Lower lobe of right lung (tissue), 2 donors: Measurements from ENCODE around the gene GMEB2. TPM values are rescaled to one million over a fixed set of nuclear protein-coding genes. Genes with fewer than 3 reads are reported as not detected.
A peak's percentile ranks its signal among the peaks of the same experiment; 100 is the strongest.
"Not testable (repeated sequence)": the region's sequence is repeated elsewhere in the genome, so short reads cannot be mapped to it uniquely, and the experiment has no call there.

ENCODE experiments used
- ATAC-seq, 2 donors: fragments of 200-7000 bp; cut with Tn5 transposase; one replicate each; pipeline ENCODE4 v1.9.1; 2020 to 2022; ENCODE audit warnings: mild to moderate bottlenecking in 2 of 2, moderate library complexity in 2 of 2
- DNase-seq: peaks from one replicate; pipeline ENCODE4 v3.0.0-alpha.2; 2020
- H3K27ac ChIP-seq: fragments of 200-600 bp; one replicate; pipeline ENCODE4 v1.8.0; 2022
- H3K27me3 ChIP-seq: fragments of 200-600 bp; one replicate; pipeline ENCODE4 v1.8.0; 2022; ENCODE audit warnings: low read depth
- H3K36me3 ChIP-seq: fragments of 200-600 bp; one replicate; pipeline ENCODE4 v1.8.0; 2022; ENCODE audit warnings: mild to moderate bottlenecking
- H3K4me1 ChIP-seq: fragments of 200-600 bp; one replicate; pipeline ENCODE4 v1.8.0; 2022
- H3K4me3 ChIP-seq: fragments of 200-600 bp; one replicate; pipeline ENCODE4 v1.8.0; 2022; ENCODE audit warnings: mild to moderate bottlenecking
- H3K9me3 ChIP-seq: fragments of 200-600 bp; one replicate; pipeline ENCODE4 v1.8.0; 2022
- intact Hi-C: fragments of 100-400 bp; cut with DNase I; formaldehyde crosslinking; loops from one replicate; pipeline ENCODE4 v1.11.0; 2022
- total RNA-seq: library from RNA; stranded (reverse); fragmentation: NEBNext Ultra II Directional; extraction: Animal tissue kit (Norgen Biotek cat#: 25700); gene quantifications from one replicate; pipeline ENCODE4 v1.2.1, GENCODE V29; 2021
- TF ChIP-seq, protein P1 (sequence below): fragments of 200-600 bp; IDR thresholded peaks from one replicate; pipeline ENCODE4 v1.8.0; 2022; ENCODE audit warnings: antibody characterized with exemption, mild to moderate bottlenecking
- donor health status: DM: no; HTN: yes; CAD: no; lungs with severe emphysema.

GMEB2 gene
- total RNA-seq, 1 donor from 2014 or later = 9.7 TPM

DNA sequence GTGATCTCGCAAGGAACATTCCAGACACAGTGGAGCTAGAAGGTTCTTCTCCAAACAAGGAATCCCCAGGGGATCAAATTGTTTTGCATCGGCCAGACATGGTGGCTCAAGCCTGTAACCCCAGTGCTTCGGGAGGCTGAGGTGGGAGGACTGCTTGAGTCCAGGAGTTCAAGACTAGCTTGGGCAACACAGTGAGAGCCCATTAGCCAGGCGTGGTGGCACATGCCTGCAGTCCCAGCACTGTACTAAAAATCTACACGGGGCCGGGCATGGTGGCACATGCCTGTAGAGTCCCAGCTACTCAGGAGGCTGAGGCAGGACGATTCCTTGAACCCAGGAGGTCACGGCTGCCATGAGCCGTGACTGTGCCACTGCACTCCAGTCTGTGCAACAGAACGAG is 15.3 kb downstream of the GMEB2 start:
- H3K36me3 ChIP-seq = peaks cover 19% of the 10 kb centered on the region
- ATAC-seq = no peak
- TF ChIP-seq, protein P1, sequence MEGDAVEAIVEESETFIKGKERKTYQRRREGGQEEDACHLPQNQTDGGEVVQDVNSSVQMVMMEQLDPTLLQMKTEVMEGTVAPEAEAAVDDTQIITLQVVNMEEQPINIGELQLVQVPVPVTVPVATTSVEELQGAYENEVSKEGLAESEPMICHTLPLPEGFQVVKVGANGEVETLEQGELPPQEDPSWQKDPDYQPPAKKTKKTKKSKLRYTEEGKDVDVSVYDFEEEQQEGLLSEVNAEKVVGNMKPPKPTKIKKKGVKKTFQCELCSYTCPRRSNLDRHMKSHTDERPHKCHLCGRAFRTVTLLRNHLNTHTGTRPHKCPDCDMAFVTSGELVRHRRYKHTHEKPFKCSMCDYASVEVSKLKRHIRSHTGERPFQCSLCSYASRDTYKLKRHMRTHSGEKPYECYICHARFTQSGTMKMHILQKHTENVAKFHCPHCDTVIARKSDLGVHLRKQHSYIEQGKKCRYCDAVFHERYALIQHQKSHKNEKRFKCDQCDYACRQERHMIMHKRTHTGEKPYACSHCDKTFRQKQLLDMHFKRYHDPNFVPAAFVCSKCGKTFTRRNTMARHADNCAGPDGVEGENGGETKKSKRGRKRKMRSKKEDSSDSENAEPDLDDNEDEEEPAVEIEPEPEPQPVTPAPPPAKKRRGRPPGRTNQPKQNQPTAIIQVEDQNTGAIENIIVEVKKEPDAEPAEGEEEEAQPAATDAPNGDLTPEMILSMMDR = no peak
- no peaks in the 10 kb centered on the region for H3K9me3 ChIP-seq
- H3K4me3 ChIP-seq = no peak overlapping the region
- H3K4me1 ChIP-seq = peaks cover 7% of the 10 kb centered on the region
- no peak for DNase-seq
- intact Hi-C loops = no loop called here
- H3K27ac ChIP-seq = no peak overlapping the region
- no peaks in the 10 kb centered on the region for H3K27me3 ChIP-seq

DNA sequence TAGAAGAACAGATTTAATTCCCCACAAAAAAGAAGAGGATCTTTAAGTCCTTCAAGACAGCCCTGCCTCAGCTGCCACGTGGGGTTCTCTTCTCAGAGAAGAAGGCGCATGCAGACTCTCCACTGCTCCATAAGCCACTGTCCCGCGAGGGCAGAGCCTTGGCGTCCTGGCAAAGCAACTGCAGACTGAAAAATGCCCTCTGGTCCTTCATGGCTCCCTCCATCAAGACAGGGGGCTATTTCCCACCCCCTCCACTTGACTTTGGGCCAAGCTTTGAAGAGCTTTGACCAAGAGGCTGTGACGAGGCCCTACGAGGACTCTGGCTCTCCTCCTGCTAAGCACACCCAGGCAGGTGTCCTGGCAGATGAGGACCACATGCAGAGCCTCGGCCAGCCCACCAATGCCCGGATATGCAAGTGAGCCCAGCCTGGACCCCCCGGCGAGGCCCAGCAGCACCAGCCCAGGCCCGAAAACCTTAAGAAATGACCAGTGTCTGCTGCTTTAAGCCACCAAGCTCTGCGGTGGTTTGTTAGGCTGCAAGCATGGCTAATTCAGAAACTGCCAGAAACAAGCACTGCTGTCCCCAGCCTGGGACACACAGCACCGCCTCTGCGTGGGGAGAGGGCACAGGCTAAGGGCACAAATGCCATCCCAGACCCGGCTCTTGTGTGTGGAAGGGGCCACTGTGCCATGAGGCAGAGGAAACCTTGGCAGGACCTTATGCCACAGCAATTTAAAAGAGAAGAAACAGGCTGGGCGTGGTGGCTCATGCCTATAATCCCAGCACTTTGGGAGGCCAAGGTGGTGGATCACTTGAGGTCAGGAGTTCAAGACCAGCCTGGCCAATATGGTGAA is 16.1 kb downstream of the GMEB2 start:
- Histone ChIP-seq H3K27me3 (no peaks in the 10 kb centered on the region), H3K4me3 (no peak overlapping the region), H3K27ac (no peak overlapping the region), H3K36me3 (peaks cover 10% of the 10 kb centered on the region), H3K9me3 (no peaks in the 10 kb centered on the region), H3K4me1 (peaks cover 7% of the 10 kb centered on the region)
- DNase-seq = no peak
- intact Hi-C loops = no loop called here
- no peak for ATAC-seq
- TF ChIP-seq, protein P1 = no peak

DNA sequence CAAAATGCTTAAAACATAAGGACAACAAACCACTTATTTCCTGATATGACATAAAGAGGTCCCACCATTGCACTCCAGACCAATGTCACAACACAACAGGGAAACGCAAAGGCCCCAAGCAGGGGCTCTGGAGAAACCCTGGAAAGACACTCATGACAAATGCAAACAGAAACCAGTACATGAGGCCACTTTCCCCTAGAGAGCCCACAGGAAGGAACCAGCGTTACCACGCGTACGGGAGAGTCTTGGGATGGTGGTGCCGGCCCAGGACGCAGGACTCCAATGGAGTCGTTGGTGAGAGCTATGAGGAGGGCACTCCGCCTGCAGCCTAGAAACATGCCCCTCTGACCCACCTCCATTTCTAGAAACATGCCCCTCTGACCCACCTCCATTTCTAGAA is 20.2 kb downstream of the GMEB2 start:
- TF ChIP-seq, protein P1 = no peak
- H3K36me3 ChIP-seq = peaks cover 23% of the 10 kb centered on the region
- H3K4me1 ChIP-seq = no peaks in the 10 kb centered on the region
- intact Hi-C loops = no loop called here
- no peak for DNase-seq
- ATAC-seq = peak in 1 of 2 donors; percentile 61
- no peak overlapping the region for H3K27ac ChIP-seq
- H3K4me3 ChIP-seq = no peak overlapping the region
- H3K9me3 ChIP-seq = no peaks in the 10 kb centered on the region
- H3K27me3 ChIP-seq = no peaks in the 10 kb centered on the region

DNA sequence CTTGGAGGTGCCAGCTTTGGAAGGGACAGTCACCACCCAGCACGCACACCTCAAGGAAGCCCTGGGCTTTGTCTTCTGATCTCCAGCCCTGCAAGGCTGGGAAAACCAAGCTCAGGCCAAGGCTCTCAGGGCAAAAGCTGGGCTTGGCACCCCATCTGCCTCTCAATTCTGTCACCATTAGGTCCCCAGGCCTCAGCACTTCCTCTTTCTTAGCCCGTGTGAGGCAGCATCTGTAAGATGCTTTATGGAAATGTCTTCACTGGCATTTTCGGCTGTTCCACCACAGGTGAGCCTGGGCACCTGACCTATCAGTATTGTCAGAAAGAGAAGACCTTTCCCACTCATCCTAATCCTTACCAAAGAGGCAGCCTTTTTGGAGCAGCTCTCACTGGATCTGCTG is 24.6 kb downstream of the GMEB2 start:
- peaks cover 62% of the 10 kb centered on the region for H3K36me3 ChIP-seq
- intact Hi-C loops = no loop called here
- H3K4me1 ChIP-seq = no peaks in the 10 kb centered on the region
- H3K4me3 ChIP-seq = no peak overlapping the region
- no peaks in the 10 kb centered on the region for H3K27me3 ChIP-seq
- no peak for ATAC-seq
- no peak overlapping the region for H3K27ac ChIP-seq
- TF ChIP-seq, protein P1 = no peak
- DNase-seq = no peak
- no peaks in the 10 kb centered on the region for H3K9me3 ChIP-seq

DNA sequence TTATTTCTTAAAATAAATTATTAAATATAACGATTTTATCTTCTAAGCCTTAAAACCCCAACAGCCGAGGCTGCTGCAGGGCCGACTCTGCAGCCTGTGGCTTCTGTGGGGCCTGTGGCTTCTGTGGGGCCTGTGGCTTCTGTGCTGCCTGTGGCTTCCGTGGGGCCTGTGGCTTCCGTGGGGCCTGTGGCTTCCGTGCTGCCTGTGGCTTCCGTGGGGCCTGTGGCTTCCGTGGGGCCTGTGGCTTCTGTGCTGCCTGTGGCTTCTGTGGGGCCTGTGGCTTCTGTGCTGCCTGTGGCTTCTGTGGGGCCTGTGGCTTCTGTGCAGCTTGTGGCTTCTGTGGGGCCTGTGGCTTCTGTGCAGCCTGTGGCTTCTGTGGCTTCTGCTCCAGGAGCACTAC is 25.2 kb downstream of the GMEB2 start:
- H3K27ac ChIP-seq, H3K4me1 ChIP-seq, H3K9me3 ChIP-seq, DNase-seq, intact Hi-C loops, H3K27me3 ChIP-seq, ATAC-seq, H3K4me3 ChIP-seq: not testable (repeated sequence)
- peaks cover 65% of the 10 kb centered on the region for H3K36me3 ChIP-seq

DNA sequence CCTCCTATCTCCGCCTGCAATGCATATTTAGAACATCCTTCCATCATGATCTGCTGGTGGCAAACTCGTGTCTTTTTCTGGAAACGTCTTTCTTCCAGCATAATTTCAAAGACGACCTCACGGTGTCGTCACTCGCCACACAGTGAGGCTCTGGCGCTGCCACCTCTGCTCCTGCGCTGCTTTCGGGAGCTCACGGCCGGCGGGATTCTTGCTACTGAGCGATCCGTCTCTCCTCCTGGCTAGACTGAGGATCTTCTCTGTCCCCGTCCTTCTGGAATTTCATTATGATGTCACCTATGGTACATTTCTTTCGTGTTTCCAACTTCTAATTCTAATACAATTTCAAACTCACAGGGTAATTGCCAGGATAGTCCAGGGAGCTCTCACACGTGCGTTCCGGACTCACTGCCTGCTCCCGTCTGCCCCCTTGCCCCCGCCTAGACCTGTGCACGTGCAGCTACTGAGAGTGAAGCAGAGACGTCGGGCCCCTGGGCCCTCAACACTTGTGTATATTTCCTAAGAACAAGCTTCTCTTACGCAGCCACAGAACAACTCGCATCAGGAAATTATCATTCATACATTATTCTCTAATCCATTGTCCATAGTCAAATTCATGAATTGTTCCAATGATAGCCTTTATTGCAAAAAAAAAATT is 27.4 kb downstream of the GMEB2 start:
- Histone ChIP-seq H3K9me3 (no peaks in the 10 kb centered on the region), H3K4me3 (no peak overlapping the region), H3K27ac (no peak overlapping the region), H3K4me1 (no peaks in the 10 kb centered on the region), H3K27me3 (no peaks in the 10 kb centered on the region), H3K36me3 (peaks cover 84% of the 10 kb centered on the region)
- intact Hi-C loops = no loop called here
- no peak for DNase-seq
- no peak for ATAC-seq
- TF ChIP-seq, protein P1 = no peak
